Measurements from ENCODE around the gene PAQR9.

GRCh38 chr3:142945023-142945422, 18.5 kb downstream of the PAQR9 start:
- TF ChIP-seq CTCF (IDR thresholded peaks at IDR 0.05) (no peak), POLR2A (IDR thresholded peaks at IDR 0.05) (no peak), POLR2AphosphoS5 (IDR thresholded peaks at IDR 0.05; ENCODE audit: insufficient read depth in 1 of 2, low read depth in 1 of 2) (no peak)
